ENCODE measurements around the gene UQCC5. TPM values are rescaled to one million over a fixed set of nuclear protein-coding genes. Genes with fewer than 3 reads are reported as not detected.

The UQCC5 gene
- polyA plus RNA-seq, 2 of the 4 experiments (the other 2 are of a cell fraction), result 11.7 to 63.3 TPM

DNA sequence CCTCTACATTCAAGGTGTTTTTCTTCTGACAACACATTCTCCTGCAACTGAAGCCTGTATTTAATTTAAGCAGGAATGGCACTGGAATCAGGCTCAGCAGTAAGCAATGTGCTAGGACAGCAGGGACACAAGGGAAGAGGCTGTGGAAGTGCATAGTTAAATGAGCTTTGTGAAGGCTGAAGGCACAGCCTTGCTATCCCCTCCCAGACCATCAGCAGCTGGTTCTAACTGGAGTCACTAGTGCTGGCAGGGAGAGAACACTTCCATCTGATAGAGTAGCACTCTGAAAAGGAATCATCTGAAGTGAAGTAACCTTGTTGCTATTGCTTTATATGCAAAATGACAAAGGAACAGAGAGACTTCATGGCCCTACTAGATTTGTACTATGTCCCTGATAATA lies 14.7 kb downstream of the UQCC5 start:
- ATAC-seq (no peak), DNase-seq (ENCODE audit: low read depth in 1 of 2, low spot score in 1 of 2) (no peak), FAIRE-seq (no peak)
- no peak overlapping the region for H3K4me2 ChIP-seq
- H3K4me1 ChIP-seq, result peaks cover 9% of the 10 kb centered on the region; the same call in 1 of the 3 replicates
- TF ChIP-seq HDAC2 (IDR thresholded peaks at IDR 0.05), result no peak
- TF ChIP-seq FOSL2 (IDR thresholded peaks at IDR 0.05), result no peak
- no peak for TF ChIP-seq FOSL2 (CRISPR knock-in tag; IDR thresholded peaks at IDR 0.05)
- no peak for TF ChIP-seq MAFK (IDR thresholded peaks at IDR 0.05; ENCODE audit: partially characterized antibody)
- TF ChIP-seq RCOR1 (IDR thresholded peaks at IDR 0.05; ENCODE audit: low read depth, low read length), result no peak
- TF ChIP-seq GATA3 (IDR thresholded peaks at IDR 0.05; ENCODE audit: borderline replicate concordance), result no peak
- TF ChIP-seq JUNB (IDR thresholded peaks at IDR 0.05), result no peak
- TF ChIP-seq BCL3 (IDR thresholded peaks at IDR 0.05), result no peak
- TF ChIP-seq FOXS1 (CRISPR knock-in tag; IDR thresholded peaks at IDR 0.05), result no peak
- TF ChIP-seq TP53 (CRISPR knock-in tag; IDR thresholded peaks at IDR 0.05), result no peak
- no peak for TF ChIP-seq CEBPB (IDR thresholded peaks at IDR 0.05)
- TF ChIP-seq CTCF (IDR thresholded peaks at IDR 0.05), result no peak
- no peak for TF ChIP-seq EP300 (IDR thresholded peaks at IDR 0.05)
- TF ChIP-seq REST (IDR thresholded peaks at IDR 0.05), result no peak
- TF ChIP-seq POLR2AphosphoS2 (conservative IDR thresholded peaks at IDR 0.05; ENCODE audit: low read length), result no peak
- no peak for TF ChIP-seq ZSCAN20 (CRISPR knock-in tag; IDR thresholded peaks at IDR 0.05)
- TF ChIP-seq NPAS2 (CRISPR knock-in tag; IDR thresholded peaks at IDR 0.05; ENCODE audit: borderline replicate concordance), result no peak
- TF ChIP-seq PBX3 (IDR thresholded peaks at IDR 0.05), result no peak
- TF ChIP-seq ESRRA (IDR thresholded peaks at IDR 0.05; ENCODE audit: borderline replicate concordance, low read length), result no peak
- TF ChIP-seq, protein P1, sequence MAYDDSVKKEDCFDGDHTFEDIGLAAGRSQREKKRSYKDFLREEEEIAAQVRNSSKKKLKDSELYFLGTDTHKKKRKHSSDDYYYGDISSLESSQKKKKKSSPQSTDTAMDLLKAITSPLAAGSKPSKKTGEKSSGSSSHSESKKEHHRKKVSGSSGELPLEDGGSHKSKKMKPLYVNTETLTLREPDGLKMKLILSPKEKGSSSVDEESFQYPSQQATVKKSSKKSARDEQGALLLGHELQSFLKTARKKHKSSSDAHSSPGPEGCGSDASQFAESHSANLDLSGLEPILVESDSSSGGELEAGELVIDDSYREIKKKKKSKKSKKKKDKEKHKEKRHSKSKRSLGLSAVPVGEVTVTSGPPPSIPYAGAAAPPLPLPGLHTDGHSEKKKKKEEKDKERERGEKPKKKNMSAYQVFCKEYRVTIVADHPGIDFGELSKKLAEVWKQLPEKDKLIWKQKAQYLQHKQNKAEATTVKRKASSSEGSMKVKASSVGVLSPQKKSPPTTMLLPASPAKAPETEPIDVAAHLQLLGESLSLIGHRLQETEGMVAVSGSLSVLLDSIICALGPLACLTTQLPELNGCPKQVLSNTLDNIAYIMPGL (CRISPR knock-in tag; IDR thresholded peaks at IDR 0.05; ENCODE audit: borderline replicate concordance), result no peak
- TF ChIP-seq POLR2A (IDR thresholded peaks at IDR 0.05; ENCODE audit: low read length), result no peak
- CTCF ChIA-PET, result interaction anchor here (0.9 to 1.8 kb wide), 2 partner anchors 9 to 79 kb away, joined by 3 to 4 read pairs; no protein-coding TSS in a partner anchor
- H3K9me3 ChIP-seq, result no peaks in the 10 kb centered on the region
- POLR2A ChIA-PET, result interaction anchor here (1.8 kb wide), 1 partner anchor 15 kb away, joined by 5 read pairs; the partner anchor contains the start of gene UQCC5
- H3K27ac ChIP-seq, result no peak overlapping the region
- no peak overlapping the region for H3K4me3 ChIP-seq
